HL-60/S4 treated with retinoic acid at 250 ng/mL for 4 days and 3 days (cell line): ENCODE measurements around the gene RGS19.

Source experiments
- in situ Hi-C: fragments of 300-500 bp; cut with MboI; formaldehyde crosslinking; loops from 2 replicates; pipeline ENCODE4 v1.7.0; 2022; ENCODE audit warnings: low sequenced_read_pairs

RGS19 gene

GRCh38 chr20:64108731-64109681 lies 29.7 kb upstream of the RGS19 start:
- in situ Hi-C loops, result no loop called here

GRCh38 chr20:64107736-64108457 lies 28.6 kb upstream of the RGS19 start:
- in situ Hi-C loops, result no loop called here

- in situ Hi-C loops, result no loop called here
These were observed 27.8 kb upstream of the RGS19 start, which contains the start of gene NPBWR2 for GRCh38 chr20:64106981-64107735. TSS of gene NPBWR2 (minus strand) at chr20:64107565. CDS start at chr20:64106831, 734 bp downstream.

- in situ Hi-C loops, result no loop called here
These were observed 27.2 kb upstream of the RGS19 start for GRCh38 chr20:64106435-64106961.

GRCh38 chr20:64105846-64106434 lies 26.6 kb upstream of the RGS19 start:
- in situ Hi-C loops, result no loop called here

- in situ Hi-C loops, result no loop called here
These were observed 25.5 kb upstream of the RGS19 start for GRCh38 chr20:64104667-64105451.

- in situ Hi-C loops, result no loop called here
These were observed 24.8 kb upstream of the RGS19 start for GRCh38 chr20:64103871-64104666.

- in situ Hi-C loops, result no loop called here
These were observed 23.5 kb upstream of the RGS19 start for GRCh38 chr20:64102647-64103354.

GRCh38 chr20:64101731-64102621 lies 22.7 kb upstream of the RGS19 start:
- in situ Hi-C loops, result no loop called here

GRCh38 chr20:64100946-64101688 lies 21.8 kb upstream of the RGS19 start:
- in situ Hi-C loops, result no loop called here

- in situ Hi-C loops, result no loop called here
These were observed 21.2 kb upstream of the RGS19 start for GRCh38 chr20:64100566-64100888.

GRCh38 chr20:64099880-64100565 lies 20.7 kb upstream of the RGS19 start:
- in situ Hi-C loops, result no loop called here

GRCh38 chr20:64099086-64099786 lies 19.9 kb upstream of the RGS19 start:
- in situ Hi-C loops, result no loop called here

- in situ Hi-C loops, result no loop called here
These were observed 19.2 kb upstream of the RGS19 start for GRCh38 chr20:64098471-64099013.

GRCh38 chr20:64096535-64096934 lies 17.2 kb upstream of the RGS19 start:
- in situ Hi-C loops, result no loop called here
